MV-4-11 (cell line): Measurements from ENCODE around the gene DCTN1.
"Not testable (repeated sequence)": the region's sequence is repeated elsewhere in the genome, so short reads cannot be mapped to it uniquely, and the experiment has no call there.

Experiments
- DNase-seq: peaks from one replicate; lab custom pipeline; 2025; lab: John Stamatoyannopoulos, UW

The DCTN1 gene

GRCh38 chr2:74369976-74370375 lies 10.1 kb downstream of the DCTN1 start:
- no peak for DNase-seq

DNA sequence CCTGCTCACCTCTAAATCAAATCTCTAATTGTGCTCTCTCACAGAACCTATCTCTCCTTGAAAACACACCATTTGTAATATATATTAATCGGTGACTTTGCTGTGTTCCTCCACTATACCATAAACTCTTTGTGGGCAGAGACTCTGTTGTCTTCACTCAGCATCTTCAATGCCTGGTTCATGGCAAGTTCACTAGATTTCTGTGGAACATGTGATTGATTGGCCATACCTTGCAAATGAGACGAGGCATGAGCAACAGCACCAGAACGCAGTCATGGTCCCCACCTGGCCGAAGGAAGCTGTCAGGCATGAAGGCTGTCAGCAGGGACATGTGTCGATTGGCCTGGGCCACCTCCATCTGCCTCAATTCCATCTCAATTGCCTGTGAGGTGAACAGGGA lies 11.6 kb downstream of the DCTN1 start:
- no peak for DNase-seq

- no peak for DNase-seq
These were observed 12.3 kb downstream of the DCTN1 start for GRCh38 chr2:74367789-74368188.

DNA sequence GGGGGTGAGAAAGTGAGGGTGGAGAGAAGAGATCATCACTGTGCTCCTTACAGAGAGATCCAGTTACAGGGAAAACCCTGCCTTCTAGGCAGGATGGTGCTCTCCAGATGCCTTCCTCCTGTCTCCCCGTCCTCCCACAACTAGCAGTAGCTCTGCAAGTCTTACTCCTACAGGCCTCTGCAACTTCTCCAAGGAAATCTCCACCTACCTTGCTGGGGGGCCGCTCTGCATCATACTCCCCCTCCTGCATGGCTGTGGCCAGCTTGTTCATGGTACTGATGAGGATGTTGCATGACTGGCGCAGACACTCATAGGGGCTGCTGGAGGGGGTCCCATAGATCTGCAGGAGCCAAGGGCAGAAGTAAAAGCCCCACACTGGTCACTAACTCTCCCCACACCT lies 14.1 kb downstream of the DCTN1 start:
- DNase-seq, result no peak

DNA sequence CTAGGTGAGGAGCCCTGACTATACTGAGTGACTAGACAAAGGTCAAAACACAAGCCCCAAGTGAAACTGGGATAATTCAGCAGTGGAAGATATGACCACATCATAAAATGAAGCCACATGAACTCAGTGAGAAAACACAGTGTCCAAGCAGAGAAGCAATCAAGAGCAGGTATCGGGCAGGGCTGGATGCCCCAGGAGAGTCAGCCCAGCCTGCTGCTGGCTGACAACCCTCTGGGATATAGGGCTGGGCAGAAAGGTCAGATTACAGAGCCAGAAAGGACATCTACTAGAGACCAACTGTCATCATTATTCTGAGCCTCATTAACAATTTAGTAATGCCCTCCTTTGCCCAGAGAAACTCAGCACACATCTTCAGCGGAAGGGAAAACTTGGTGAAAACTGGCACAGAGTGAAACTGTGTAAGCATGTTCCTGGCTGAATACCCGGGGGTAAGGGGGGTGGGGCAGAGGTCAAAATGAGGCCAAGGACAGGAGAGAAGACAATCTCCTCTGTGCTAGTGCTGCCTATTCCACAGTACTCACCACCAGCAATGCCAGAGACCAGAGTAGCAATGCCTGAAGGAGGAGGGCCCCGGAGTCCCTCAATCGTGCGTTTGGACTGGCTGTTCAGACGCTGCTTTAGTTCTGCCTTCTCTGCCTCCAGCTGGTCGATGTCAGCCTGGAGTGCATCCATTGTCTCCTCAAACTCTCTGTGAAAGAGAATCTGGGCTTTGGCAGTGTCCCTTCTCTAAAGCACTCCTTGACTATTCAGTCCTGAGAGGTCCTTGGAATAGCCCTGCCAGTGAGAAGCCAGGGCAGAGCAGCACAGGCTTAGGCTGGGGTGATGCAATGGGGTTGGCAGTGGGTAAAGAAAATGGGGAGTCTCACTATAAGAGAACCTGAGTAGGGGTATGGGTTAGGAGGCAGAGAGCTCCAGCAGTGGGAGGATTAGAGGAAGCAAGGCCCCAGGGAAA lies 15.3 kb downstream of the DCTN1 start:
- DNase-seq, result no peak

DNA sequence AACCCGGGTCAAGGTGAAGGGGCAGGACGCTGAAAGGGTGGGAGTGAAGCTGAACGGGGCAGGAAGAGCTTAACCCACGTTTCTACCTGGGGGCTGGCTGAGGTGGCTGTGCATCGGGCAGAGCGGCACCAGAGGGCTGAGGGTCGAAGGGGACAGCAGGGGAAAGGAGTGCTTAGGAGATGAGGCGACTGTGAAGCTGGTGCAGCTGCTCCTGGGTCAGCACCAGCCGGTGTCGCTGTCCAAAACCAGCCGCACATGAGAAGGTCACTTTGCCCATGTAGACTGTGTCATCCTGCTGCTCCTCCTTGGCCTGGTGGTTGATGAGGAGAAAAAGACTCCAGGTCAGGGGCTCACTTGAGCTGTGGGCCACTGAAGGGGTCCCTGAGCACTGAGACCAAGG lies 18.8 kb downstream of the DCTN1 start:
- DNase-seq, result no peak

DNA sequence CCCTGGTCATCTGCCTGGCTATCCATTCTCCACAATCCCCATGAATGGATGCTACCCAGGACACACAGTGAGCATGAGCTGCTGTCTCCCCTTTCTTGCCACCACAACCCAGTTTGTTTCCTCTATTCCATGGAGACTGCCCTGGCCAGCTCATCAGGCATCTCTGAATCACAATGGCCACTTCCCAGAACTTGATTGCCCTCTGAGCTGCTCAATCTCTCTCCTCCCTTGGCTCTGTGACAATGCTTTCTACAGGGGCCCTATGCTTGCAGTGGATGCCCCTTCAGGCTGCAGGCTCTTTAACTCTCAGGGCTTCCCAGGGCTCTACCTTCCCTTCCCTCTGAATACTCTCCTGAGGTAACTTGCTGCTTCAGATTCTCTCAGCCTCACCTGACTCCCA lies 22.5 kb downstream of the DCTN1 start:
- DNase-seq, result no peak

GRCh38 chr2:74349889-74350288 lies 30.2 kb downstream of the DCTN1 start:
- DNase-seq, result no peak

DNA sequence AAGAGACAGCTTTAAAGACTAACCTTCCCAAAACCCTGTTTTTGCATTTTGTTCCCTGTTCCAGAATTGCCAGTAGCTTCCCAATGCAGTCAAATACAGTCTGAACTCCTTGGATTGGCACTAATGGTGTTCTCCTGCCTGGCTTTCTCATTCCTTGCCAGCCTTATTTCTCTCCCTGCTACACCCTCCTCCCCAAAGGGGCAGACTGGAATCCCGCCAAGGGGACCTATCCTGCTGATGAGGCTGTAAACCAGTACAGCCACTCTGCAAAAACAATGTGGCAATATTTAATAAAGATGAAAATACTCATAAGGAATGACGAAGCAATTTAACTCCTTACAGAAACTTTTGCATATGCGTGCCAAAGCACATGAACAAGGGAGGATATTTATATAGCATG lies 32.4 kb downstream of the DCTN1 start:
- DNase-seq, result no peak

- DNase-seq, result no peak
These were observed 32.8 kb downstream of the DCTN1 start for GRCh38 chr2:74347303-74347702.

DNA sequence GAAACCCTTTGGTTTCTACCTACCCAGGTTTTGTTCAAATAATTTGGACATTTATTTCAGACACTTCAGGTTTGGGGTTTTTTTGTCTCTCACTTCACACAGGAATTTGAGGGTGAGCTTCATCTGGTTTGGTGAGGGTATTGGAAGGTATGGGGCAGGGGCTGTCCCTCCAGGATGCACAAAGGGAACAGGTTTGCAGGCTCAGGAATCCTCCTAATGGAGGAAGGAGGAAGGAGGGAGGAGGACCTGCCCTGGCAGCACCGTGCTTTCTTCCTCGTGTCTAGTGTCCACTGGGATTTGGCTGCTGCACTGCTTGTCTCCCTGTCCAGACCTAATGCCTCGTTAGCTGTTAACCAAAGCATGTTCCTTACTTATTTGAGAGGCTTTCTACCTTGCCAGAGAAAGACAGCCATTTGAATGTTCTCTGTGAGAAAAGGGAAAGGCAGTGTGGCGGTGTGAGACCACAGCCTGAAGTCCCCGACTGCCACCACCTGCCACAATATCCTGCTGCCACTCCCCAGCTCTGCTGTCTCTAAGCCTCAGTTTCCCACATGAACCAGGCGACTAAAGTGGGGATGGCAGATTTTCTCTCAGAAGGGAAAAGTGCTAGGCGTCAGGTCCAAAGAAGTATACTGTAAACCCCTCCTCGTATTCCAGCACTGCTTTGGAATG lies 34.7 kb downstream of the DCTN1 start:
- DNase-seq, result no peak

GRCh38 chr2:74343316-74343715 lies 36.8 kb downstream of the DCTN1 start, which contains the start of gene SLC4A5:
SLC4A5 (minus strand) TSS chr2:74343416; CDS start chr2:74315023, 28,393 bp downstream.
- no peak for DNase-seq

- DNase-seq, result not testable (repeated sequence)
These were observed 43.9 kb downstream of the DCTN1 start for GRCh38 chr2:74336227-74336626.

GRCh38 chr2:74334931-74335333 lies 45.2 kb downstream of the DCTN1 start:
- peak; percentile 36 for DNase-seq

- no peak for DNase-seq
These were observed 46.1 kb downstream of the DCTN1 start for GRCh38 chr2:74333896-74334586.

DNA sequence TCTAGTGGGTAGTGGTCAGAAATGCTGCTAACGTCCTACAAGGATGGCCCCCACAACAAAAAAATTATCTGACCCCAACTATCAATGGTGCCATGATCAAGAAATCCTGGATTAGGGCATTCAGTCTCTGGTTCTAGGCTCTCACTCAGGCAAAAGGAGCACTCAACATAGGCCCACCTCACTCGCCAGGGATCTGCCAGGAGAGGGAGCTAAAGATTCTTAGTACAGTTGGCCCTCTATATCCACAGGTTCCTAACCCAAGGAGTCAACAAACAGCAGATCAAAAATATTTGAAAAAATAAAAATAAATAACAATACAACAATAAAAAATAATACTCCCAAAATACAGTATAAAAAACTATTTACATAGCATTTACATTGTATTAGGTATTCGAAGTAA lies 46.9 kb downstream of the DCTN1 start:
- DNase-seq, result peak; percentile 28

GRCh38 chr2:74332550-74333174 lies 47.4 kb downstream of the DCTN1 start:
- no peak for DNase-seq

DNA sequence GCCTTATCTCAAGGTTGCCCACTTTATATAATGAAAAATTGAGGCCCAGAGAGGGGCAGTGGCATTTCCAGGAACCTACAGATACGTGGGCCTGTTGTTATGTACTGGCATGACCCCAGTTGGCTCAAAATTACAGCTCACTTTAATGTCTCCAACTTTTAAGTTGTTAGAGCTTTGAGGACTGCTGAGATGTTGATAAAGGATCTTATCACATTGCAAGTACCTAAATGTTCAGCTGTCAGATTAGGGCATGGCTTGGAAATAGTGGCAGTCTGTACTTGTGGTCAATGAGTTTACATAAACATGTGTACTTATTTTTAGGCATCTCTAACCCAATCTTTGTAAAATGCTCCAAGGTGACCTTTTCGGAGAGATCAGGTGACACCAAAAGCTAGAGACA lies 51.5 kb downstream of the DCTN1 start:
- DNase-seq, result no peak

DNA sequence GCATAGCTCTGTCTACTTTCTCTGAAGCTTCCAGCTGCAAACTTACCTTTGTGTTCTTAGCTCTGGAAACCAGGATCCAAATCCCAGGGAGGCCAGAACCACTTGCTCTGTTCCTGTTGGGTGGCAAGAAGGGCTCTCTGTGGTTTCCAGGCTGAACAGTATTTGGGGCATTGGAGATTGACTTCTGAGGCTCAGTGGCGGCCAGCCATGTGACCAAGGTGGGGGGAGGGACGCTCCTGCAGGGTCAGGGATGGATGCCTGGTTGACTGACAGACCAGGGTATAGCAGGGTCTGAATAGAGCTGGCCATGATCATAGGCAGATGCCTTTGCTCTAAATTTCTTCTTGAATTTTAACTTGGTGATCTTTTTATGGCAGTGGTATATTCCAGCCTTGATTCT lies 52.0 kb downstream of the DCTN1 start:
- no peak for DNase-seq

DNA sequence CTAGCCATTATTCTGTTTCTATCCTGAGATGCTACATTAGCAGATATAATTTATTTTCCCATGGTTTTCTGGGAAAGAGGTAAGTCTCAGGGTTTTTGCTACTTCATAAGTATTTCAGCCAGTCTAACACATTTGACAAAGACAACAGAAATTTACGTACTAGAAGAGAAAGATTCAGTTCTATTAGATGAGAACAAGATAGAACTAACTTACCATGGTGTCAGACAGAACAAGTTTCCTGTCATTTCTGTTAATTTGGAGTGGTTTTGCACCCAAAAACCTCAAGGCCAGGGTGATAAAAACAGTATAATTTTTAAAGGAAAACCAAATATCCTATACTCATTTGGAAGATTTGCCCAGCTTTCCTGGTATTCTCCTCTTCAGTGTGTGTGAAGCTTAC lies 52.5 kb downstream of the DCTN1 start:
- no peak for DNase-seq

- peak; percentile 5 for DNase-seq
These were observed 52.9 kb downstream of the DCTN1 start for GRCh38 chr2:74327199-74327598.

DNA sequence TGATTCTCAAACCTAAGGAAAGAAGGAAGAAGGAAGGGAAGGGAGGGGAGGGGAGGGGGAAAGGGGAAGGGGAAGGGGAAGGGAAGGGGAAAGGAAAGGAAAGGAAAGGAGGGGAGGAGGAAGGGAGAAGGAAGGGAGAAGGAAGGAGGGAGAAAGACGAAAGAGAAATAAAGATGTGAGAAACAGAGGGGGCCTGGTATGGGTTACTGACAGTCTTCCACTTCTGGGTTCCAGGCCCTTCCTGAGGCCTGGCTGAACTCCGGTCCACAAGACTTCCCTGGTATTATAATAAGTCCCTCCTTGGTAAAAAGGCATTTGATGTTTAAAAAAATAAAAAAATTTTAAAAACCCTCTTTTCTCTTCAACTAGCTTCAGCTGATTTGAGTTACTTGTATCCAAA lies 54.3 kb downstream of the DCTN1 start:
- DNase-seq, result no peak
